SK-N-SH treated with all-trans-retinoic acid at 6 μM for 48 hours (cell line): ENCODE results near the gene EPN2.

ENCODE experiments used
- ESRRG ChIP-seq: fragments of 250-450 bp; sonication (Bioruptor Pico); IDR thresholded peaks from 2 replicates; pipeline ENCODE4 v1.6.1; 2021; ENCODE audit warnings: mild to moderate bottlenecking
- PATZ1 ChIP-seq: fragments of 250-450 bp; sonication (Bioruptor Pico); IDR thresholded peaks from 2 replicates; pipeline ENCODE4 v1.8.0; 2020; ENCODE audit warnings: mild to moderate bottlenecking, moderate library complexity, borderline replicate concordance
- PPARA ChIP-seq: fragments of 250-450 bp; sonication (Bioruptor Pico); IDR thresholded peaks from 2 replicates; pipeline ENCODE4 v1.5.0; 2020; ENCODE audit warnings: mild to moderate bottlenecking, borderline replicate concordance

- TF ChIP-seq PATZ1 (CRISPR knock-in tag) (no peak), PPARA (CRISPR knock-in tag) (no peak), ESRRG (CRISPR knock-in tag) (no peak)
Measured at GRCh38 chr17:19341211-19341631, 104.1 kb downstream of the EPN2 start.
